Endothelial cell of umbilical vein (primary cell): Measurements from ENCODE around the gene ARHGEF10L.

Source experiments
- CTCF ChIP-seq, 2 donors: IDR thresholded peaks; 1 replicate in 1 of 2; 2 replicates in 1 of 2; pipeline ENCODE4 v1.5.1; 2011; ENCODE audit warnings: low read length in 2 of 2, mild to moderate bottlenecking in 2 of 2, moderate library complexity in 2 of 2, control low read depth in 1 of 2, inconsistent platforms in 1 of 2, low read depth in 1 of 2; ENCODE audit not compliant: insufficient read depth in 1 of 2; ENCODE audit errors: extremely low read depth in 1 of 2
- EZH2 ChIP-seq: IDR thresholded peaks from 2 replicates; pipeline ENCODE4 v1.6.1; 2012; ENCODE audit warnings: borderline replicate concordance, low read depth, mild to moderate bottlenecking, moderate library complexity, low read length, inconsistent platforms; ENCODE audit not compliant: severe bottlenecking
- FOS ChIP-seq: IDR thresholded peaks from 2 replicates; pipeline ENCODE4 v1.6.1; 2011; ENCODE audit warnings: mild to moderate bottlenecking, low read length, moderate library complexity, borderline replicate concordance; ENCODE audit not compliant: insufficient read depth
- MAX ChIP-seq: IDR thresholded peaks from 2 replicates; pipeline ENCODE4 v1.6.1; 2011; ENCODE audit not compliant: insufficient read depth, insufficient read length
- MYC ChIP-seq: IDR thresholded peaks from one replicate; pipeline ENCODE4 v1.6.1; 2011; ENCODE audit warnings: mild to moderate bottlenecking, low read depth, low read length
- POLR2A ChIP-seq: IDR thresholded peaks from 2 replicates; pipeline ENCODE4 v1.6.1; 2012; ENCODE audit warnings: low read depth, mild to moderate bottlenecking, control low read depth, low read length
- POLR2AphosphoS5 ChIP-seq: IDR thresholded peaks from 2 replicates; pipeline ENCODE4 v1.6.1; 2012; ENCODE audit warnings: low read depth, mild to moderate bottlenecking, control low read depth, low read length, moderate library complexity; ENCODE audit not compliant: insufficient read depth

GRCh38 chr1:17630048-17630830, 90.7 kb downstream of the ARHGEF10L start:
- TF ChIP-seq MAX (no peak), MYC (no peak), CTCF (IDR thresholded peaks at IDR 0.05; ENCODE audit: extremely low read depth in 1 of 2, insufficient read depth in 1 of 2, low read depth in 1 of 2, low read length in 2 of 2) (no peak), POLR2A (no peak), POLR2AphosphoS5 (no peak), EZH2 (no peak), FOS (no peak)
